Measurements from ENCODE around the gene OPCML. TPM values are rescaled to one million over a fixed set of nuclear protein-coding genes. Genes with fewer than 3 reads are reported as not detected.
A peak's percentile ranks its signal among the peaks of the same experiment; 100 is the strongest.

The OPCML gene
- total RNA-seq, 1 experiment from 2014 or later: not detected

DNA sequence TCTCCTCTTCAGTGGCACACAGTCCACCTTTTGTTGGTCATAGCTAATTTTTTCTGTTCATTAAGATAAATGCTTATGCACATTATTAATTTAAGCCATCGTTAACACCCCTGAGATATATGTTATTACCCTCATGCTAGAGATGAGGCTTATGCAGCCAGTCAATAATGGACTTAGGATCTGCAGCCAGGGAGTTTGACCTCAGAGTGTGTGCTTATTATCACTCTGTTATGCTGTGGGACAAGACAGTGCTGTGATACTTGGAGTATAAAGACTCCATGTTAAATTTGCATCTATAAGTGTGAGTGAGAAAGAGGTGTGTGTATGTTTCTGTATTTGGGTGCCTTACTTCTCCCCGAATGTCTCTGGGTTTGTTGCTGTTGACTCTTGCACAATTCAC, 969.3 kb downstream of the OPCML start:
- DNase-seq (ENCODE audit: low read depth): no peak

- no peak for DNase-seq (ENCODE audit: low read depth)
Measured at GRCh38 chr11:132561937-132562336, 970.4 kb downstream of the OPCML start.

GRCh38 chr11:132559331-132560036, 972.8 kb downstream of the OPCML start:
- DNase-seq (ENCODE audit: low read depth): no peak

GRCh38 chr11:132556316-132556715, 976.0 kb downstream of the OPCML start:
- DNase-seq (ENCODE audit: low read depth): no peak

- DNase-seq (ENCODE audit: low read depth): no peak
Measured at GRCh38 chr11:132555617-132556016, 976.7 kb downstream of the OPCML start.

GRCh38 chr11:132551016-132551415, 981.3 kb downstream of the OPCML start:
- no peak for DNase-seq (ENCODE audit: low read depth)

DNA sequence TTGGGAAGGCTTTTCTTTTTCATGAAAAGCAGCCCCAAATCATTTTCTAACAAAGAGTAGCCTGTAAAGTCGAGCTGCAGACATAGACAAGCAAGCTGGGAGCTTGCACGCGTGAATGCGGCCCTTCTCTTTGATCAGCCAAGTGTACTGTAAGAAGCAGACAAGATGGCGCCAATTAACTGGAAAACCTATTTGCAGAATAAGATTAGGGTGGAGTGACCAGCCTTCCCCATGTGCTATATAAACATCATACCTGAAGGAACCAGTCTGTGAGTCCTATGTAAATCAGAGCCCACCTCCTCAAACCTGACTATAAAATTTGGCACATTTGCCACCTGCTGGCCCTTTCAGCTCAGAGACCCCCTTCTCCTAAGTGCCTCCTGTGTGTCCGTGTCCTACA, 982.7 kb downstream of the OPCML start:
- DNase-seq (ENCODE audit: low read depth): no peak

GRCh38 chr11:132549001-132549400, 983.3 kb downstream of the OPCML start:
- DNase-seq (ENCODE audit: low read depth): peak; percentile 56

DNA sequence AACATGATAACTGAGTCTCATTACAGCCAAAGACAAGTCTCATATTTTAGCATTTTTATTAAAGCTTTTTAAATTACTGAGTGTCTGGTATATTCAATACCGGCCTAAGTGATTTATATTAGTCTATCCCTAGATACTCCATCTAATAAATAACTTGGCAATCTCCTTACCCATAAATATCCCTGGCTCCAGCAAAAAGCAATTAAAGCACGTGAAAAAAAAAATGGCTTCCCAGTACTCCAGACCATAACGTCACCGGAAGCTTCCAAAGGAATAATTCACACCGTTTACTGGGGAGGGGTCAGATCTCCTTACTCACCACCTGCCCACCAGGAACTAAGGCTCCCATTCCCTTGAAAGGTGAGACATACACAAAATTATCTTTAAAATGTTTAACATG, 988.3 kb downstream of the OPCML start:
- DNase-seq (ENCODE audit: low read depth): no peak

GRCh38 chr11:132541794-132542193, 990.5 kb downstream of the OPCML start:
- DNase-seq (ENCODE audit: low read depth): no peak

GRCh38 chr11:132540581-132540980, 991.7 kb downstream of the OPCML start:
- DNase-seq (ENCODE audit: low read depth): no peak

GRCh38 chr11:132539590-132540368, 992.5 kb downstream of the OPCML start:
- DNase-seq (ENCODE audit: low read depth): no peak

DNA sequence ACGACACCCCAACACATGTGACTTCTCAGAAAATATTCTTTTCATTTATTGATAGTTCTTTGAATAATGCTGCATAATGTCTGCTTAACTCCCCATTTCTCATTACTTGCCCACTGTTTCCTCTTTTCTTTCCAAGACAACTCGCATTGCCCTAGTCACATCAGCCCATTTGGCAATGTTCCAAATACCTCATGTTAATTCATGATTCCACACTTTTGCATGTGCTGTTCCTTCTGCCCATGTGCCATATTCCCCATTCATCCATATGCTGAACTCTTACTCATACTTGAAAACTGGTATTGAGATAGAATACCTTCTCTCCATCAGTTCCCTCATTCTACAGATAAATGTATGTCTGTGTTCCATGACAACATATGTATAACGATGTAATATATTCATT, 993.7 kb downstream of the OPCML start:
- no peak for DNase-seq (ENCODE audit: low read depth)

- no peak for DNase-seq (ENCODE audit: low read depth)
Measured at GRCh38 chr11:132535830-132536229, 996.5 kb downstream of the OPCML start.

DNA sequence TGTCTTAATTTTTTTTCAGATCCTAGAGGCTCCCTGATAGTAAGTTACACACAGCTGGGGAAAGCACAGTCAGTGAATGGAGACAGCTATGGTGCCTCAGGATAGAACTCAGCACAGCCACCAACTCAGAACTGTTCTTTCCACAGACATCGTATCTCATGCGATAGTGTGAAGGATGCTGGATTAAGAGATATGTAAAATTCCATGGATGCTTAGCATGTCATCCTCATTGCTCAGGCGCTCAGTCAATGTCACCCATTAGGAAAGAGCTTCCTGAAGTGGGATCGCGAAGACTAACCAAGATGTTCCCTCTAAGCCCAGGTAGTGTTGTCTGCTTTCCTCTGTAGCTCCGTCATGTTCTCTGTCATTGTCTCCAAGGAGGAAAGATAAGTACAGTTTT, 1000.4 kb downstream of the OPCML start:
- no peak for DNase-seq (ENCODE audit: low read depth)

GRCh38 chr11:132528181-132528580, 1004.1 kb downstream of the OPCML start:
- no peak for DNase-seq (ENCODE audit: low read depth)

GRCh38 chr11:132523929-132524328, 1008.4 kb downstream of the OPCML start:
- no peak for DNase-seq (ENCODE audit: low read depth)

DNA sequence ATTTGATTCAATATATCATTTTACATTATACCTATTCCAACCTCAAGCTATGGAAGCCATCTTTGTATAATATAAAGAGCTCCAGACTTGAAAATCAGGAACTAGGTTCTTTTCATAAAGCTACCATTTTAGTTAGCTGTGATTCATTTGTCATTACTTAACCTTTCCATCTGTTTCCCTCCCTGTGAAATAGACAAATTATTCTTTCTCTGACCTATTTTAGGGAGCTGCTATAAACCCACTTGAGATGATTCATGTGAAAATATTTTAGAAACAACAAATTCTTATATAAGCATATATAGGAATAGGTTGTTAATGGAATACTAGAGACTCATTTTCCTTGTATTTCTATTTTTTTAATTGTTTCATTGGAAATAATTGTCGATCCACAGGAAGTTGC, 1012.1 kb downstream of the OPCML start:
- no peak for DNase-seq (ENCODE audit: low read depth)

DNA sequence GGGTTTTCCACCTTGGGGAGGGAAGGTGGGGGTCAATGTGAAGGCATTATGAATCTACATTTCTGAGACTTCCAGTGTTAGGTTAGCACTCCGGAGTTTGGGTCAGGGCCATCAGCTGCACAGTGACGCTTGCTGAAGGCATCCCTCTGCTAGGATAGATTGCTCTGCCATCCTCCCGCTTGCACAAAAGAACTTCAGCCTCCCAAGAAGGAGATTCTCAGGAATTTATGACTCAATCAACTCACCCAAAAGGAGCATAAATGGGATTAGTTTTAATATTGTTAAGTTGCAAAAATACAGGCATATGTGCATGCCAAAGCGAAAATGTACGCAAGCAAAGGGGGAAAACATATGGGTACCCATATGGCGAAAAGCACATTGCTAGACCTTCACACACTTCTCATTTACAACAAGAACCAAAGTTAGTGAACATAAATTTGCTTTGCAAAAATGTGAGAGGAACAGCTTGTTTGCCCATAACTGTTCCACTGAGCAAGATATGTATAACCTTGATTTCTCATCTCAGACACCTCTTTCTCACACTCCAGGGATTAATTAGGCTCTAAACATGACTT, 1013.0 kb downstream of the OPCML start:
- no peak for DNase-seq (ENCODE audit: low read depth)

DNA sequence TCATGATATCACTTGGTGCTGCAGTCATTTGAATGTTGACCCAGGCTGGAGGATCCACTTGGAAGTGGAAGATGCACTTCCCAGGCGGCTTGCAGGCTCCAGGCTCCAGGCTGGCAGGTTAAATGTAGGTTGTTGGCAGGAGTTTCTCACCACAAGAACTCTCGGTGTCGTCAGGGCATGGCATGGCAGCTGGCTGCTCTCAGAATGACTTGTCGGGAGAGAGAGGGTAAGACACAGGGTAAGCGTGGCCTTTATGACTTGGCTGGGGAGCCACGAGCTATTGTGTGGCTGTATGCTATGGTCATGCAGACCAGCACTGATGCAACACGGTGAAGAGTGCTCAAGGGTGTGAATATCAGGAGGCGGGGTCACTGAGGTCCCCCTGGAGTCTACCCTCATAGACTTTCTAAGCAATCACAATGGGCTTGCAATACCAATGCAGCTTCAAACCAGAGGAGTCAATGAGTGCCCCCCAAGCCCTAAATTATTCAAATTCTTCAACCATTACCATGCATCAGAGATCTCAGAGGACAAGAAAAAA, 1027.7 kb downstream of the OPCML start:
- peak; percentile 10 for DNase-seq (ENCODE audit: low read depth)

DNA sequence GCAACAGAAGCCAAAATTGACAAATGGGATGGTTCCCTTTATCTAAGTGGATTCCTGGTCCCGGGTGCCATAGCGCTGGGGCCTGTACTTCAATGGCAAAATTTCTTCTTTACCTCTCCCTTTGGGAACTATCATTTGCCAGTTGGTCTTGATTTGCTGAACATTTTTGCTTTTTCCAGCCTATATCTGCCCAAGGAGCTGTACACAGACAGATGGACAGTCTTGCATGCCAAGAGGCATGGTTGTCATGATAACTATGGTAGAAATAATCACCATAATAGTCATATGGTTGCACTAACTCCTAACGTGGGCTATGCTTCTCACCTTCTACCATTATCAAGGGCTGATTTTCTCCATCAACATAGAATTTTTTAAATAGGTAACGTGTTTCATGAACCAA, 1030.9 kb downstream of the OPCML start:
- no peak for DNase-seq (ENCODE audit: low read depth)

- DNase-seq (ENCODE audit: low read depth): no peak
Measured at GRCh38 chr11:132499661-132500060, 1032.6 kb downstream of the OPCML start.

DNA sequence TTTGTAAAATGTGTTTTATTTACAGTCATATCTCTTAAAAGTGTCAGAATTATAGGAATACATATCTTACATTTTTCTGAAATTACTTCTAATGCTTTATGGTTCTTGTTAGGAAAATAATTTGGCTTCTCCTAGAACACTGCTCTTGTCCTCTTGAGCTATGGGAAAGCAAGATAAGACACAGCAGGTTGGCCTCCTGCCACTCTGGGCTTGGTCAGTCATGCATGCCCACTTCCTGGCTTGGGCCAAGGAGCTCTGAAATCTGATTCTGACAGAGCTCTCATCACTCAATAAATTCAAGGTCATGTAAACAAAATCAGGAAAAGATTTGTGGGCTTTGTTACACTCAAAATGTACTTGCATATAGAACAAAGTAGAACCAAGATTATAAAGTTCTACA, 1036.0 kb downstream of the OPCML start:
- peak; percentile 74 for DNase-seq (ENCODE audit: low read depth)

All from Daoy (cell line).